Left renal pelvis (tissue), 4 donors: Measurements from ENCODE around the gene TLL2. TPM values are rescaled to one million over a fixed set of nuclear protein-coding genes. Genes with fewer than 3 reads are reported as not detected.
"Not testable (repeated sequence)": the region's sequence is repeated elsewhere in the genome, so short reads cannot be mapped to it uniquely, and the experiment has no call there.

Experiments
- DNase-seq, 4 donors: peaks; one replicate each; pipeline ENCODE4 v3.0.0-alpha.2; 2013; ENCODE audit warnings: low read depth in 4 of 4, low spot score in 3 of 4
- polyA plus RNA-seq, 4 donors: library from polyadenylated mRNA; unstranded; fragments of 120-200 nt; gene quantifications; one replicate each; pipeline ENCODE4 v1.2.1, GENCODE V29; 2013; ENCODE audit not compliant: insufficient read length in 4 of 4

Gene TLL2
- under 1 TPM; 0.40 to 0.93 (median 0.73) TPM for polyA plus RNA-seq

GRCh38 chr10:96513698-96514561 lies at the start of gene TLL2:
Gene TLL2, minus strand, starts transcription at chr10:96513926. Its CDS starts 241 bp downstream, at chr10:96513685.
- peak in 3 of 4 donors; percentile 61 to 70 (median 62) for DNase-seq

- DNase-seq, result no peak
These were observed 47.5 kb upstream of the TLL2 start for GRCh38 chr10:96560966-96561887.

GRCh38 chr10:96560489-96560888 lies 46.8 kb upstream of the TLL2 start:
- no peak for DNase-seq

GRCh38 chr10:96556003-96556402 lies 42.3 kb upstream of the TLL2 start:
- DNase-seq, result peak in 1 of 4 donors; percentile 3

- DNase-seq, result no peak
These were observed 41.6 kb upstream of the TLL2 start for GRCh38 chr10:96555330-96555729.

GRCh38 chr10:96548589-96548988 lies 34.9 kb upstream of the TLL2 start:
- no peak for DNase-seq

GRCh38 chr10:96545558-96545957 lies 31.8 kb upstream of the TLL2 start:
- DNase-seq, result not testable (repeated sequence)

- no peak for DNase-seq
These were observed 28.2 kb upstream of the TLL2 start for GRCh38 chr10:96541921-96542320.

GRCh38 chr10:96540240-96540639 lies 26.5 kb upstream of the TLL2 start:
- no peak for DNase-seq

- no peak for DNase-seq
These were observed 25.0 kb upstream of the TLL2 start for GRCh38 chr10:96538683-96539082.

- no peak for DNase-seq
These were observed 22.4 kb upstream of the TLL2 start for GRCh38 chr10:96536129-96536528.

- no peak for DNase-seq
These were observed 18.8 kb upstream of the TLL2 start for GRCh38 chr10:96532523-96532922.

- DNase-seq, result no peak
These were observed 16.0 kb upstream of the TLL2 start for GRCh38 chr10:96529634-96530279.

- DNase-seq, result no peak
These were observed 11.0 kb upstream of the TLL2 start for GRCh38 chr10:96524741-96525140.

- no peak for DNase-seq
These were observed 3.6 kb upstream of the TLL2 start for GRCh38 chr10:96517284-96517683.

GRCh38 chr10:96516337-96516736 lies 2.6 kb upstream of the TLL2 start:
- no peak for DNase-seq

- DNase-seq, result no peak
These were observed 425 bp downstream of the TLL2 start for GRCh38 chr10:96513305-96513697.

GRCh38 chr10:96512524-96513304 lies 1.0 kb downstream of the TLL2 start:
- no peak for DNase-seq

GRCh38 chr10:96511044-96511945 lies 2.4 kb downstream of the TLL2 start:
- DNase-seq, result no peak
